ENCODE measurements around the gene DNAH2.

GRCh38 chr17:7814969-7815368, 97.4 kb downstream of the DNAH2 start:
- TF ChIP-seq CTCF (IDR thresholded peaks at IDR 0.05; ENCODE audit: extremely low read depth in 1 of 2, insufficient read depth in 1 of 2, low read depth in 1 of 2, low read length in 2 of 2) (no peak), POLR2AphosphoS5 (IDR thresholded peaks at IDR 0.05; ENCODE audit: insufficient read depth, low read depth, low read length) (no peak), POLR2A (IDR thresholded peaks at IDR 0.05; ENCODE audit: low read depth, low read length) (no peak), MYC (IDR thresholded peaks at IDR 0.05; ENCODE audit: low read depth, low read length) (no peak), EZH2 (IDR thresholded peaks at IDR 0.05; ENCODE audit: borderline replicate concordance, low read depth, low read length, severe bottlenecking) (no peak), GATA2 (IDR thresholded peaks at IDR 0.05; ENCODE audit: insufficient read depth, insufficient read length, low read depth, low read length) (no peak)
